Calu3 (cell line): ENCODE data around the gene CIRBP. TPM values are rescaled to one million over a fixed set of nuclear protein-coding genes. Genes with fewer than 3 reads are reported as not detected.
A peak's percentile ranks its signal among the peaks of the same experiment; 100 is the strongest.

Experiments
- BruUV-seq: library from RNA; stranded (reverse); fragments of 400-500 nt; replicated peaks from 2 replicates; lab custom pipeline; 2021; lab: Mats Ljungman, UMichigan
- CTCF ChIA-PET: fragments of 300-600 bp; sonication (Branson Sonifier 250); formaldehyde crosslinking; loops from one replicate; lab custom pipeline; 2022; ENCODE audit warnings: antibody characterized with exemption; lab: Charles Lee
- DNase-seq: peaks from one replicate; pipeline ENCODE4 v3.0.0; 2022
- H3K27ac Mint-ChIP-seq: one replicate; pipeline ENCODE4 v1.8.0; 2022; ENCODE audit warnings: mixed read lengths; ENCODE audit not compliant: unreplicated experiment
- H3K27me3 Mint-ChIP-seq: one replicate; pipeline ENCODE4 v1.8.0; 2022; ENCODE audit warnings: mixed read lengths; ENCODE audit not compliant: unreplicated experiment
- H3K36me3 Mint-ChIP-seq: one replicate; pipeline ENCODE4 v1.8.0; 2022; ENCODE audit warnings: mild to moderate bottlenecking, moderate library complexity, mixed read lengths; ENCODE audit not compliant: insufficient read depth, unreplicated experiment
- H3K4me1 Mint-ChIP-seq: one replicate; pipeline ENCODE4 v1.8.0; 2022; ENCODE audit warnings: mild to moderate bottlenecking, low read depth, mixed read lengths; ENCODE audit not compliant: unreplicated experiment
- H3K4me3 Mint-ChIP-seq: one replicate; pipeline ENCODE4 v1.8.0; 2022; ENCODE audit warnings: mild to moderate bottlenecking, low read depth, moderate library complexity, mixed read lengths; ENCODE audit not compliant: unreplicated experiment
- H3K9me3 Mint-ChIP-seq: one replicate; pipeline ENCODE4 v1.8.0; 2022; ENCODE audit warnings: low read depth, mixed read lengths; ENCODE audit not compliant: unreplicated experiment
- CTCF ChIP-seq: fragments of 200-600 bp; IDR thresholded peaks from one replicate; pipeline ENCODE4 v1.8.0; 2022; ENCODE audit warnings: antibody characterized with exemption; ENCODE audit not compliant: unreplicated experiment
- intact Hi-C: fragments of 100-400 bp; cut with micrococcal nuclease; formaldehyde crosslinking; loops from one replicate; pipeline ENCODE4 v1.10.0; 2022; ENCODE audit not compliant: unreplicated experiment
- total RNA-seq: library from RNA; stranded (reverse); gene quantifications from 2 replicates; pipeline ENCODE4 v1.2.3, GENCODE V29; 2022

The CIRBP gene
- total RNA-seq, 1 experiment from 2014 or later, result 102 TPM

GRCh38 chr19:1239420-1239795 lies 29.7 kb upstream of the CIRBP start:
- DNase-seq, result no peak
- Mint-ChIP-seq H3K36me3 (peaks cover 36% of the 10 kb centered on the region), H3K9me3 (no peaks in the 10 kb centered on the region), H3K4me1 (peaks cover 19% of the 10 kb centered on the region), H3K4me3 (peak overlapping the region; percentile 68), H3K27me3 (no peaks in the 10 kb centered on the region), H3K27ac (no peak overlapping the region)
- BruUV-seq, result no TSS peak
- CTCF ChIA-PET, result no interaction called here
- no peak for TF ChIP-seq CTCF
- intact Hi-C loops, result no loop called here

- BruUV-seq, result no TSS peak
- Mint-ChIP-seq H3K4me1 (peaks cover 24% of the 10 kb centered on the region), H3K4me3 (peak overlapping the region; percentile 75), H3K36me3 (peaks cover 36% of the 10 kb centered on the region), H3K27me3 (no peaks in the 10 kb centered on the region), H3K9me3 (no peaks in the 10 kb centered on the region), H3K27ac (no peak overlapping the region)
- TF ChIP-seq CTCF, result peak; percentile 82
- CTCF ChIA-PET, result no interaction called here
- DNase-seq, result peak; percentile 86
- intact Hi-C loops, result no loop called here
Measured at GRCh38 chr19:1239796-1240737, 29.1 kb upstream of the CIRBP start.

- H3K4me1 Mint-ChIP-seq, result peaks cover 24% of the 10 kb centered on the region
- no peaks in the 10 kb centered on the region for H3K27me3 Mint-ChIP-seq
- H3K36me3 Mint-ChIP-seq, result peaks cover 36% of the 10 kb centered on the region
- H3K9me3 Mint-ChIP-seq, result no peaks in the 10 kb centered on the region
- intact Hi-C loops, result no loop called here
- no peak overlapping the region for H3K27ac Mint-ChIP-seq
- CTCF ChIA-PET, result interaction anchor here (1.2 kb wide), 1 partner anchor 26 kb away, joined by 3 read pairs; no protein-coding TSS in a partner anchor
- H3K4me3 Mint-ChIP-seq, result peak overlapping the region; percentile 75
- BruUV-seq, result no TSS peak
- DNase-seq, result no peak
- no peak for TF ChIP-seq CTCF
Measured at GRCh38 chr19:1240925-1241324, 28.2 kb upstream of the CIRBP start.

- H3K36me3 Mint-ChIP-seq, result peaks cover 30% of the 10 kb centered on the region
- H3K27me3 Mint-ChIP-seq, result no peaks in the 10 kb centered on the region
- BruUV-seq, result no TSS peak
- H3K4me1 Mint-ChIP-seq, result peaks cover 24% of the 10 kb centered on the region
- CTCF ChIA-PET, result interaction anchor here (1.2 kb wide), 1 partner anchor 25 kb away, joined by 3 read pairs; no protein-coding TSS in a partner anchor
- peak within 1 kb of the TSS; percentile 74 for H3K27ac Mint-ChIP-seq
- intact Hi-C loops, result no loop called here
- no peaks in the 10 kb centered on the region for H3K9me3 Mint-ChIP-seq
- peak within 1 kb of the TSS; percentile 75 for H3K4me3 Mint-ChIP-seq
- TF ChIP-seq CTCF, result no peak
- peak; percentile 87 for DNase-seq
Measured at GRCh38 chr19:1241417-1242095, 27.6 kb upstream of the CIRBP start, which contains the start of gene ATP5F1D. Gene ATP5F1D, plus strand, starts transcription at chr19:1241751. Its CDS starts 100 bp downstream, at chr19:1241851.
